ENCODE data around the gene PPP2R5C. TPM values are rescaled to one million over a fixed set of nuclear protein-coding genes. Genes with fewer than 3 reads are reported as not detected.

Gene PPP2R5C
- total and polyA plus RNA-seq, 2 of the 8 experiments (the other 6 are each of a cell fraction or from before 2014, with no cell fraction given): 49.6 to 95.9 TPM

GRCh38 chr14:101937926-101938767, 176.6 kb downstream of the PPP2R5C start:
- WGBS, 2 experiments (ENCODE audit: extremely low coverage in 1 of 2, insufficient coverage in 1 of 2, insufficient read length in 1 of 2, insufficient replicate concordance in 2 of 2, low coverage in 1 of 2, low lambda C conversion rate in 2 of 2, missing lambda C conversion rate in 1 of 2): 61% methylated on average over 12 of the region's 13 CpGs; no CpG with 5 or more reads in 1 of the 2 experiments
- no peak overlapping the region for H2BK12ac ChIP-seq (ENCODE audit: low read depth, low read length)
- no peaks in the 10 kb centered on the region for H3K36me3 ChIP-seq (ENCODE audit: control insufficient read depth in 2 of 4, insufficient read depth in 4 of 4, low read length in 3 of 4)
- no peak overlapping the region for H3K4ac ChIP-seq (replicated peaks; ENCODE audit: insufficient read length, low read depth, low read length)
- no peak overlapping the region for H3K56ac ChIP-seq (replicated peaks; ENCODE audit: insufficient read length, low read depth, low read length)
- no peak overlapping the region for H2BK20ac ChIP-seq (ENCODE audit: low read length)
- no peak overlapping the region for H2AK5ac ChIP-seq (ENCODE audit: low read depth, low read length)
- H4K91ac ChIP-seq (replicated peaks; ENCODE audit: insufficient read length, low read length): no peak overlapping the region
- H3K14ac ChIP-seq (ENCODE audit: insufficient read length): no peak overlapping the region
- H3K4me2 ChIP-seq (ENCODE audit: insufficient read depth in 1 of 2, low read depth in 2 of 2, low read length in 2 of 2): no peak overlapping the region
- H3K27ac ChIP-seq (ENCODE audit: low read depth, low read length): no peak overlapping the region
- no peak overlapping the region for H2BK15ac ChIP-seq (ENCODE audit: low read length)
- ChIA-PET CTCF (ENCODE audit: partially characterized antibody) (no interaction called here), POLR2A (ENCODE audit: partially characterized antibody) (interaction anchor here (0.9 to 1.2 kb wide), 2 partner anchors 9 to 21 kb away, joined by 3 read pairs; no protein-coding TSS in a partner anchor)
- H4K20me1 ChIP-seq (replicated peaks in 1 of 2; ENCODE audit: control insufficient read depth in 1 of 2, insufficient read depth in 2 of 2, low read length in 2 of 2): peaks cover 0 to 4% of the 10 kb centered on the region in 2 experiments
- H3K9ac ChIP-seq (replicated peaks in 1 of 4; ENCODE audit: extremely low read depth in 1 of 4, low read depth in 3 of 4, low read length in 3 of 4): no peak overlapping the region
- H3K79me2 ChIP-seq (ENCODE audit: control insufficient read depth in 1 of 2, insufficient read depth in 2 of 2, low read length in 2 of 2): no peaks in the 10 kb centered on the region
- no peak for DNase-seq (ENCODE audit: low read depth in 1 of 2, low spot score in 2 of 2)
- no peak overlapping the region for H4K8ac ChIP-seq (ENCODE audit: extremely low read depth, insufficient read depth, low read length)
- no peak for FAIRE-seq
- H4K5ac ChIP-seq (ENCODE audit: insufficient read length, low read depth, low read length): no peak overlapping the region
- no peaks in the 10 kb centered on the region for H3K23me2 ChIP-seq (ENCODE audit: low read depth, low read length)
- no peak overlapping the region for H2BK5ac ChIP-seq (ENCODE audit: low read depth, low read length)
- H3K79me1 ChIP-seq (ENCODE audit: low read depth, low read length): no peaks in the 10 kb centered on the region; the same call in 1 of the 2 replicates
- no peaks in the 10 kb centered on the region for H3K4me1 ChIP-seq (replicated peaks in 1 of 4; ENCODE audit: control insufficient read depth in 3 of 4, insufficient read depth in 4 of 4, low read length in 3 of 4)
- no peaks in the 10 kb centered on the region for H3K9me3 ChIP-seq (ENCODE audit: insufficient read depth in 2 of 2, low read depth in 1 of 2, low read length in 1 of 2)
- no peak overlapping the region for H3K23ac ChIP-seq (ENCODE audit: insufficient read length)
- TF ChIP-seq SUZ12 (IDR thresholded peaks at IDR 0.05; ENCODE audit: low read length) (no peak), KDM1A (IDR thresholded peaks at IDR 0.05; ENCODE audit: borderline replicate concordance, low read length) (peak; percentile 57; the same call in 1 of the 2 replicates)
- no peak overlapping the region for H2AFZ ChIP-seq (ENCODE audit: low read length)
- no peak overlapping the region for H3K4me3 ChIP-seq (ENCODE audit: extremely low read depth in 1 of 4, insufficient read depth in 2 of 4, low read depth in 3 of 4, low read length in 4 of 4)
- H3K27me3 ChIP-seq (replicated peaks in 1 of 4; ENCODE audit: control insufficient read depth in 3 of 4, extremely low read depth in 1 of 4, insufficient read depth in 3 of 4, low read length in 3 of 4): peaks cover 6 to 38% (median 20%) of the 10 kb centered on the region in 4 experiments
- H2BK120ac ChIP-seq (replicated peaks; ENCODE audit: low read depth, low read length): no peak overlapping the region
- H3K18ac ChIP-seq (ENCODE audit: extremely low read depth, low read length): no peak overlapping the region
